MCF 10A (cell line): ENCODE measurements around the gene ASTL. TPM values are rescaled to one million over a fixed set of nuclear protein-coding genes. Genes with fewer than 3 reads are reported as not detected.

ENCODE experiments used
- BruUV-seq: library from RNA; stranded (reverse); fragments of 400-500 nt; replicated peaks from 2 replicates; lab custom pipeline; 2021; lab: Mats Ljungman, UMichigan
- CTCF ChIA-PET: fragments of 300-600 bp; sonication (Branson Sonifier 250); formaldehyde crosslinking; extraction: SDS; loops from one replicate; lab custom pipeline; 2021; ENCODE audit warnings: antibody characterized with exemption, inconsistent platforms; lab: Yijun Ruan, JAX
- POLR2A ChIA-PET: fragments of 300-600, 350-650 bp; sonication (Branson Sonifier 250); formaldehyde crosslinking; extraction: SDS; loops from one replicate; lab custom pipeline; 2020; ENCODE audit warnings: antibody characterized with exemption, inconsistent platforms; lab: Yijun Ruan, JAX
- DNase-seq: peaks from one replicate; pipeline ENCODE4 v3.0.0-alpha.2; 2018; ENCODE audit not compliant: unreplicated experiment
- H3K27ac Mint-ChIP-seq: one replicate; pipeline ENCODE4 v1.8.0; 2022; ENCODE audit warnings: mild to moderate bottlenecking, low read depth, mixed read lengths; ENCODE audit not compliant: unreplicated experiment
- H3K27me3 Mint-ChIP-seq: one replicate; pipeline ENCODE4 v1.8.0; 2022; ENCODE audit warnings: mixed read lengths; ENCODE audit not compliant: insufficient read depth, unreplicated experiment
- H3K36me3 Mint-ChIP-seq: one replicate; pipeline ENCODE4 v1.8.0; 2022; ENCODE audit warnings: mild to moderate bottlenecking, moderate library complexity, mixed read lengths; ENCODE audit not compliant: insufficient read depth, unreplicated experiment
- H3K4me1 Mint-ChIP-seq: one replicate; pipeline ENCODE4 v1.8.0; 2022; ENCODE audit warnings: mixed read lengths; ENCODE audit not compliant: insufficient read depth, unreplicated experiment
- H3K4me3 Mint-ChIP-seq: one replicate; pipeline ENCODE4 v1.8.0; 2022; ENCODE audit warnings: mild to moderate bottlenecking, moderate library complexity, mixed read lengths; ENCODE audit not compliant: unreplicated experiment
- H3K9me3 Mint-ChIP-seq: one replicate; pipeline ENCODE4 v1.8.0; 2022; ENCODE audit warnings: mixed read lengths; ENCODE audit not compliant: unreplicated experiment
- CTCF ChIP-seq: fragments of 200-600 bp; IDR thresholded peaks from one replicate; pipeline ENCODE4 v1.8.0; 2022; ENCODE audit warnings: antibody characterized with exemption, mild to moderate bottlenecking; ENCODE audit not compliant: unreplicated experiment
- intact Hi-C: fragments of 100-400 bp; cut with micrococcal nuclease; formaldehyde crosslinking; loops from 2 replicates; pipeline ENCODE4 v1.14.1; 2022
- total RNA-seq: library from RNA; stranded (reverse); gene quantifications from 2 replicates; pipeline ENCODE4 v1.2.3, GENCODE V29; 2022

Gene ASTL
- total RNA-seq, 1 experiment from 2014 or later: not detected

DNA sequence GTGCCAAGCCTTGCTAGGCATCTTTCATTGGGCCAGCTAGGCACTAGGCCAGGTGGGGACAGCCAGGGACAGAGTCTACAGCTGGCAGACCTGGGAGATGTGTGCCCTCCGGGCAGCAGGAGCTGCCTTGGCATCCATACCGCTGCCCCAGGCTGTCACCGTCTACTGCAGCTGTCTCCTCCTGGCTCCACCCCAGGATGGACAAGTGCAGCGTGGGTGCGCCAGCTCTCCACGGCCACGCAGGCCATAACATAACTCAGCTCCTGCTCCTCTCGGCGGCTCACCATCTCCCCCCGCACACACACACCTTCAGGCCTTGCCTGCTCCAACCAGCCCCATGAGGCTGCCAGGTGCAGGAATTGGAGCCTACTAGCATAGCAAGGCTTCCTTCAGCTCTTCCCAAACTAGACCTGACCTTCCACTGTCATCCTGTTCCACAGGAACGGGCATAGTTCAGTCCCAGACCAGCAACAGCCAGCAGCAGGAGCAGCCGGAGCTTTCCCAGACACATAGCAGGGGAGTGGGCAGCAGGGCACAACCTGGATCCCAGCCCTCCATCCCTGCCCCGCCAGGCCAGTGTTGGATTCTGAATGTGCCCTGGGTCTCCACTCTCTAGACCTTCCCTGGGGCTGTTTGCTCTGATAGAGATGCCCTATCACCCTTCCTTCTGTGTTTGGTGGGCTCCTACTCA, 19.5 kb downstream of the ASTL start:
- intact Hi-C loops: no loop called here
- BruUV-seq: no TSS peak
- ChIA-PET CTCF (interaction anchor here (0.7 to 3.2 kb wide), 7 partner anchors 11 to 447 kb away, joined by 3 to 24 read pairs (median 6); no protein-coding TSS in a partner anchor), POLR2A (no interaction called here)
- H3K4me3 Mint-ChIP-seq: no peak overlapping the region
- H3K27me3 Mint-ChIP-seq: peaks cover 40% of the 10 kb centered on the region
- no peak for TF ChIP-seq CTCF
- no peak for DNase-seq
- no peaks in the 10 kb centered on the region for H3K9me3 Mint-ChIP-seq
- no peaks in the 10 kb centered on the region for H3K4me1 Mint-ChIP-seq
- no peaks in the 10 kb centered on the region for H3K36me3 Mint-ChIP-seq
- H3K27ac Mint-ChIP-seq: no peak overlapping the region

GRCh38 chr2:96117701-96118588, 20.4 kb downstream of the ASTL start:
- no peaks in the 10 kb centered on the region for H3K36me3 Mint-ChIP-seq
- ChIA-PET CTCF (interaction anchor here (0.5 to 3.2 kb wide), 22 partner anchors 11 to 1877 kb away, joined by 3 to 24 read pairs (median 5); no protein-coding TSS in a partner anchor), POLR2A (no interaction called here)
- peaks cover 40% of the 10 kb centered on the region for H3K27me3 Mint-ChIP-seq
- TF ChIP-seq CTCF: no peak
- intact Hi-C loops: no loop called here
- H3K27ac Mint-ChIP-seq: no peak overlapping the region
- no TSS peak for BruUV-seq
- H3K9me3 Mint-ChIP-seq: no peaks in the 10 kb centered on the region
- H3K4me3 Mint-ChIP-seq: peak overlapping the region; percentile 38
- DNase-seq: no peak
- H3K4me1 Mint-ChIP-seq: no peaks in the 10 kb centered on the region

GRCh38 chr2:96116879-96117533, 21.3 kb downstream of the ASTL start:
- no peaks in the 10 kb centered on the region for H3K4me1 Mint-ChIP-seq
- H3K27ac Mint-ChIP-seq: no peak overlapping the region
- DNase-seq: peak; percentile 38
- POLR2A ChIA-PET: no interaction called here
- H3K36me3 Mint-ChIP-seq: no peaks in the 10 kb centered on the region
- intact Hi-C loops: no loop called here
- H3K4me3 Mint-ChIP-seq: peak overlapping the region; percentile 38
- H3K27me3 Mint-ChIP-seq: peaks cover 40% of the 10 kb centered on the region
- CTCF ChIA-PET: interaction anchor here (0.5 to 3.2 kb wide), 23 partner anchors 10 to 1878 kb away, joined by 3 to 24 read pairs (median 4); no protein-coding TSS in a partner anchor
- no peaks in the 10 kb centered on the region for H3K9me3 Mint-ChIP-seq
- peak; percentile 84 for TF ChIP-seq CTCF
- BruUV-seq: no TSS peak
